CD4-positive, alpha-beta T cell treated with Interleukin-17A for 4 hours (primary cell): Measurements from ENCODE around the gene SLC37A2.
A peak's percentile ranks its signal among the peaks of the same experiment; 100 is the strongest.
"Not testable (repeated sequence)": the region's sequence is repeated elsewhere in the genome, so short reads cannot be mapped to it uniquely, and the experiment has no call there.

Source experiments
- DNase-seq: peaks from one replicate; pipeline ENCODE4 v3.0.0-alpha.2; 2020; ENCODE audit warnings: mixed read lengths

Gene SLC37A2

DNA sequence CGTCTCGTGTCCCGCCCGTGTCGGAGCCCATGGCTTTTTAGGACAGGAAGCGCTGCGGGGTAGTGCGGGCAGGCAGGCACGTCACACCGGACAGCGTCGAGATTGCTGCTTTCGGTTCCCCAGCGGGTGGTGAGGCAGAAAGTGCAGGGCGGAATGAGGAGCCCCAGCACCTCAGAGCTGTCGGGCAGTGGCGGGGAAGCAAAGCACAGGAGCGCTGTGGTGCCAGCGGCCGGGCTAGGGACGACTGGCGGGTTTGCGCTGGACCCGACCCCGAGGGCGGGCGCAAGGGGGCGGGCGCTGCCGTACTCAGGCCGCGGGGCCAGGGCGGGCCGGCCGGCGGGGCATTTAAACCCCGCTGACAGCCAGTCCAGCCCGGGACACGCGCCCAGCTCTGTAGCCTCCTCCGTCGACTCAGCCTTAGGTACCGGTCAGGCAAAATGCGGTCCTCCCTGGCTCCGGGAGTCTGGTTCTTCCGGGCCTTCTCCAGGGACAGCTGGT is at the start of gene SLC37A2:
TSS of gene SLC37A2 (plus strand) at position 375 of the 498 bp plus-strand sequence. CDS start at position 438, 63 bp downstream.
- DNase-seq = peak; percentile 44

DNA sequence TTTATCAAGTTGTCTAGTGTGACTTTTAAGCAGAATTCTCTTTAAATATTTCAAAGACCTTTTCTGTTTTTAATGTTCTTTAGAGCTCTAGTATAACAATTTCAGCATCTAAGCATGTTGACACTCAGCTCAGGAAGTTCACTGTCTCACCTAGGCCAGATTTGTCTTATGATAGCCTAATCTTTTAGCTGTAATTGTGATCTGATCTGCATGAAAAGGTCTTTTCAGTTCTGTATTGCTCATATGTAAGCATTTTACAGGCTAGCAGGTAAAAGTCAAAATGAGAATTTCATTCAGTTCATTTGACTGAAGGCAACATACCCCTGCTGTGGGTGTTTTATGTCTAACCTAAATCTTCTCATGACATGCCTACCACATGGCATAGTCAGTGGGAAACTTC is 46.7 kb upstream of the SLC37A2 start:
- DNase-seq = no peak

GRCh38 chr11:125020342-125020741 is 42.8 kb upstream of the SLC37A2 start:
- DNase-seq = no peak

GRCh38 chr11:125022551-125022950 is 40.6 kb upstream of the SLC37A2 start:
- no peak for DNase-seq

- DNase-seq = no peak
Measured at GRCh38 chr11:125025968-125026367, 37.1 kb upstream of the SLC37A2 start.

GRCh38 chr11:125029431-125029830 is 33.7 kb upstream of the SLC37A2 start:
- DNase-seq = not testable (repeated sequence)

DNA sequence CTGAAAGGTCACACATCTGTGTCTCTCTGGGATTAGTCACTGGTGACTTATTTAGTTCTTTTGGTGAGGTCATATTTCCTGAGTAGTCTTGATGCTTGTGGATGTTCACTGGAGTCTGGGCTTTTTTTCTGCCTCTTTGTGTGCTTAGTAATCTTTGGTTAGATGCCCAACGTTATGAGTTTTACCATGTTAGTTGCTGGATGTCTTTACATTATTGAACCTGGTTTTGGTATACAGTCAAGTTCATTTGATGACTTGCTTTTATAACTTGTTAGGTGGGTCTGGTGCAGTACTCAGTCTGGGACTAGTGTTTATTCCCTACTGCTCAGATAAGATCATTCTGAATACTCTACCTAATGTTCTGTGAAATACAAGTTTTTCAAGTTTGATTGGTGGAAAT is 26.2 kb upstream of the SLC37A2 start:
- DNase-seq = no peak

- DNase-seq = no peak
Measured at GRCh38 chr11:125049164-125049792, 13.8 kb upstream of the SLC37A2 start.

DNA sequence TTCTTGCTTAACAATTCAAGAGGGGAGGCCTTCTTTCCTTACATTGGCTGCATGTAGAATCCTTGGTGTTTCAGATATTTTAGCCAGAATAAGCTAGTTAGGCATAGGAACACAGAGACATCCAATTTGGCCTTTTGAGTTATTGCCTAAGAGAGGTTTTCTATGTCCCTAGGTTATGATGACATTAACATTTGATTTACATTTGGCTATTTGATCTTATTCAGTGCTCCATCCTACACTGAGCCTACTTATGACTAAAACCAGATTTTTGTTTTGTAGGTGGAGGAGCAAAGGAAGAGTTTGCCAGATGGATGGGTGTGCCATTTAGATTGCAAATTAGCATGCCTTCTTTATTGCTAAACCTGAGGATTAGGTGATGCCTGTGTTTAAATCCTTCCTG is 11.1 kb upstream of the SLC37A2 start:
- DNase-seq = no peak

DNA sequence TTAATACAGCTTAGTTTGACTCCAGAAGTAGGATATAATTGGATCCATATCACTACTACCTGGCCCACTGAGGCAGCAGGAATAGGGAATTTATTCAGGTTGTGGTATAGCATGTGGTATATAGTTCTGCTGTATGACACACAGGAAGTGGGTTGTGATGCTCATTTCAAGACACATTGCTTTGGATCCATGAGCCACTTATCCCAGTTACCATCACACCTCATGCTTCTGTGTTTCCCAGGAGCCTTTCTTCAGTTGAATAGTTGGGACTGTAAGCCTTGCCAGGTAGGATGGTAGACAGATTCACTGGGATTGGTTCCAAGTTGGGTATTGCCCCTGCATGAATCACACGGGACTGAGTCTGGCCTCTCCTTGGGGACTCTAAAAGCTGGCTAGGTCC is 9.9 kb upstream of the SLC37A2 start:
- no peak for DNase-seq

DNA sequence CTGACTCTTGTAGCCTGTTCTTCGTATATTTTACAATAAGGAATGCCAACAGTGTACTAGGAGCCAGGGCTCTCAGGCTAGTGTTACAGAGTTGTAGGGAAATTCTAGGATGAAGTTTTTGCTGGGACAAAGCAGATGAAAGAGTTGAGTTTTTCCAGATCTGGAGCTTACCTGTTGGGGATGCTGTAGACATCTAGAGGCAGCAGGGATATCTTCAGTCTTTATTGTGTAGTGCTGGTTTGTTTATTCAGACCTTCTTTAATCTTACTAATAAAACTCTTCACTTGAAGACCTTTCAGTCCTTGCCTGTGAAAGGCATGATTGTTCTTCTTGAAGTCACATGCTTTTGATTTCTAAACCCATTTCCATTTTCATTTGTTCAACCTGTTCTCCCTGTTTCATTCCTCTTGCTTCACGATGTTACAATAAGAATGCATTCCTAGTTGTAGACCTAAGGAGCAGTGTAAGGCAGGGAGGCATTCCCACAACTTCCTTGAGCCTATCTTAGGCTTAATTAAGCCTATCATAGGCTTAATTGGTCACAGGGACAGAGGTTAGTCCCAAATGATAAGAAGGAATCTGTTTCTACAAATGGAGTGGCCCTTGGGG is 7.9 kb upstream of the SLC37A2 start:
- no peak for DNase-seq

- DNase-seq = not testable (repeated sequence)
Measured at GRCh38 chr11:125056111-125056510, 7.0 kb upstream of the SLC37A2 start.

- DNase-seq = no peak
Measured at GRCh38 chr11:125056931-125057692, 6.0 kb upstream of the SLC37A2 start.

GRCh38 chr11:125057693-125058016 is 5.5 kb upstream of the SLC37A2 start:
- no peak for DNase-seq

DNA sequence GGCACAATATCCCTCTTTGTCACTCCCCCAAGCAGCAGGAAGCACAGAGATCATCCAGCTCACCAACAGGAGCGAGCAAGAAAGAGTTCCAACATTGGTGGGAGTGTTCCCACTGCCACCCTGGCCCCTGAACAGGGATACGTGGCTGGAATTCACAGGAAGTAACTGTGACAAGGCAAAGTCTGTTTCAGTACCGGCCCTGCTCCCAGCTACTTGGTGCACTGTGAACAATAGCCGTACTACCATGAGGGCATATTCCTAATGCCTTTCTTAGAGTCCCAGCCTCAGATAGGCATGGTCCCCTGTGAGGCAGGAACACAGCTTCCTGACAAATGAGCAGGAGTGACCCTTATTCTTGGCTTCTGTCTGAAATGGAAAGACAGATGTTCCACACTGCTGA is 1.8 kb upstream of the SLC37A2 start:
- DNase-seq = no peak

DNA sequence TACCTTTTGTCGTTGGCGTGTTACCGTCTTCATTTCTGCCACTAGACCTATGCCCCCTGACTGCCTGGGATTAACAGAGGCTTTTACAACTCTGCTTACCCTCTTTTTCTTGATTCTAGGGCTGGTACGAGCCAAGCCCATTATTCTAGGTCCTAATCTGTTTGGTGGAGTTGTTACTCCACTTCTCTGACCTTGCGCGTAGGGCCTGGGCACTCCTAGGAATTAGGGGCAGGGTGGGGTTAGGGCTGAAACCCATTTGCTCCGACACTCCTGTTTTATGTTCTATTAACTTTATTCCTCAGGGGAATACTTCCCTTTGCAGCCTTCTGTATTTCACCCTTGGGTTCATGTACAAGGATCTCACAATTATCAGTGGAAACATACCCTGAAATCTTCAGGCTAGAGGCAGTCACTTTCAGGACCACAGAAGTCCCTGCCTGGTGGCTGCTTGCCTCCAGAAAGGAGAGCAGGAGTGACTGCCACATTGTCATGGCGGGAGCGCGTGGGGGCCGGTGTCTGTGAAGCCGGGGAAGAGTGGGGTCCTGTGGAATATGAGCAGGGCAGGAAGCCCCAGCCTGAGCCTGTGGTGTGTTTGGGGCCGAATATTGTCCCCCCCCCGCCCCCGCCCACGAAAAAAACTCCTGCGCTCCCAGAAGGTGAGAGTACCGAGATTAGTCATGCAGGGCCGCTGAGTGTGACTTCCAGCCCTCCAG is 731 bp upstream of the SLC37A2 start:
- DNase-seq = no peak

DNA sequence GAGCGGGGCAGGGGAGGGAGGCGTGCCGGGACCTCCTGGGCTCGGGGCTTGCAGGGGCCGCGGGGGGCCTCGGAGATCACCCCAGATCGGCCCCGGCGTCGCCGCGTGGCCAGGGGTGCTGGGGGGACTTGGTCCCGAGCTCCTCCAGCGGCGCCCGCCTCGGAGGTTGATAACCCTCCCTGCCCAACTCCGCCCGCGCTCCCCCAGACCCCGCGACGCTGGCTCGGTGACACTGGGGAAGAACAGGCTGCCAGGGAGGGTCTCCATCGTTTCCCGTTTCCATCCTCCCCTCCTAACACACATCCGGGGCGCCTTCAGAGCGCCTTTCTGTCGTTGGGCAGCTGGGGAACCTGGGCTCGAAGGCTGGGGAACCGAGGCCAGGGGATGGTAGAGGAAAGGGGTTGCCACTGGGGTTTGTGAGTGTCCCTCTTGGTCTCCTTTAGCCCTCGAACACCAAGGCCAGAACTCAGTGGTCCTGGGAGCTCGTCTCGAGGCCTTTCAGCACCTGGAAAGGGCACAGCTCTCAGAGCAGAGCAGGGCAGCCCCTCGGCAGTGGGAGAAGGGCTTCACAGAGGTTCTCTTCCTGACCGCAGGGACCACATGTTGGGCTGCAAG is 431 bp downstream of the SLC37A2 start:
- DNase-seq = no peak

- DNase-seq = no peak
Measured at GRCh38 chr11:125064070-125064469, 965 bp downstream of the SLC37A2 start.

DNA sequence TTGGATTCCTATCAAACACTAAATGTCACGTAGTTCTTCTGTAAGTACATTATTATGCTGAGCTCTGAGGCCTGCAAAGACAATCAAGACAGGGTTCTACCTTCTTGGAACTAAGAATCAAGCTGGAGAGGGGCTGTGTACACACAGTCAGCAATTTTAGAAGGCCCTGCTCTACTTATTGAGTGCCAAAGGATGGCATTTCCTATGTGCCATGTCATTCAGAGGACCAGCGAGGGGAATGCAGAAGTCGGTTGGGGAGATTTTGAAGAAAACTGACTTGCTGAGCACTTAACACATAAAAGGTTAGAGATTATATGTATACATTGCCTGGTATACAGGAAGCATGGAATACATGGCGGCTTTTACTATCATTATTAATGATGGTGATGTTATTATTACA is 5.3 kb downstream of the SLC37A2 start:
- DNase-seq = no peak

DNA sequence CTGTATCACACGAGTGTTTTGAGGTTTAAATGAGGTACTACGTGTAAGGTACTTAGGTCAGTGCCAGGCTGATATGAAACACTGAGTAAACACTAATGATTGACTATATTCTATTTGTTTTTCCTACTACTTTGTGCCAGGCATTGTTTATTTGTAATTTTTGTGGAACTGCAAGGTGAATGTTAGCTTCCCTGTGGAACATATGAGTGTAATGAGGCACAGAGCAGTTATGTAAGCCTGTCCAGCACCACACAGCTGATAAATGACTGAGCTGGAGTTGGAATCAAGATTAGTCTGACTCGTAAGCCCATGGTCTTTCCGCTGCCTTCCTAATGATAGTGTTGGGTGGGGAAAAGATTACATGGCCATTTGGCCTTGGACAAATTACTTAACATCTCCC is 5.9 kb downstream of the SLC37A2 start:
- DNase-seq = no peak

DNA sequence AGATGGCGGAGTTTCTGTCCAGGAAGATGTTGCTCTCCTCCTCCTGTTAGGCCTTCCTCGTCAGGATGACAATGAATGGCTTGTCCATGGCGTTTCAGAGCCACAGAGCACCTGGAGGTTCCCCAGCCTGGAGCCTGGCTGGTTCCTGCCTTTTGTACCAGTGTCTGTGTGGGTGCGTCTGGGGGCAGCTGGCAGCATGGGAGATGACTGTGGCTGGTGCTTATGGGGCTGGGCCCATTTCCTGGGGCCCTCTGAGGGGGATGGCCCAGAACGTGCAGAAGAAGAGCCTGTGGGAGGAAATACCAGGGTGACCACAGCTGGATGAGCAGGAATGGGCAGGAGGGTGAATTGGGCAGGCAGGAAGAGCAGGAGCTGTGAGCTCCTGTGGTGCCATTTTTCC is 6.7 kb downstream of the SLC37A2 start:
- DNase-seq = no peak

GRCh38 chr11:125070699-125071254 is 7.7 kb downstream of the SLC37A2 start:
- DNase-seq = no peak

DNA sequence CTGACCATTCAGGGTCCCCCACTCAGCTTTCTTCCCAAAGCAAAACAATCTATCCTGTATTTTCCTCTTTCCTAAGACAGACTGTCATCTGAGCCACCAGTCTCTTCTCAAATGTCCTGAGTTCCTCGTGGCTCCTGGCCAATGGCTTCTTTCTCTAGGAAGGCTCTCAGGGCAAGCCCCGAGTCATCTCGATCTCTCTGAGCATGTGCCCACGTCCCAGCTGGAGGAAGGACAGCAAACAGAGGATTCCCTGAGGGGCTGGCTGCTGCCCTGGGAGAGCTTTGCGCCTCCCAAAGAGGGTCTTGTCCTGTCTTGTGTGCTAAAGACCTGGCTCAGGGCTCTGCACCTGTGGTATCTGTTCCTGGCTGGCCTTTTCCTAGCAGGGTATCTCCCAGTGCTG is 8.3 kb downstream of the SLC37A2 start:
- DNase-seq = no peak
